Epidermal melanocyte (primary cell): ENCODE measurements around the gene UBAP2L.
"Not testable (repeated sequence)": the region's sequence is repeated elsewhere in the genome, so short reads cannot be mapped to it uniquely, and the experiment has no call there.

ENCODE experiments used
- DNase-seq: peaks from one replicate; pipeline ENCODE4 v3.0.0; 2011; ENCODE audit warnings: low spot score; ENCODE audit not compliant: insufficient read length

Gene UBAP2L

GRCh38 chr1:154307670-154308270 lies 87.0 kb downstream of the UBAP2L start:
- DNase-seq, result not testable (repeated sequence)

DNA sequence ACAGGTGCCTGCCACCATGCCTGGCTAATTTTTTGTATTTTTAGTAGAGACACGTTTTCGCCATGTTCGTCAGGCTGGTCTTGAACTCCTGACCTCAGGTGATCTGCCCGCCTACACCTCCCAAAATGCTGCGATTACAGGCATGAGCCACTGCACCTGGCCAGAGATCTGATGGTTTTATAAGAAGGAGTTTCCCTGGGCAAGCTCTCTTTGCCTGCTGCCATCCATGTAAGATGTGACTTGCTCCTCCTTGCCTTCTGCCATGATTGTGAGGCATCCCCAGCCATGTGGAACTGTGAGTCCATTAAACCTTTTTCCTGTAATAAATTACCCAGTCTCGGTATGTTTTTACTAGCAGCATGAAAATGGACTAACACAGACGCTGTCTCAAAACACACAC lies 88.4 kb downstream of the UBAP2L start:
- not testable (repeated sequence) for DNase-seq

DNA sequence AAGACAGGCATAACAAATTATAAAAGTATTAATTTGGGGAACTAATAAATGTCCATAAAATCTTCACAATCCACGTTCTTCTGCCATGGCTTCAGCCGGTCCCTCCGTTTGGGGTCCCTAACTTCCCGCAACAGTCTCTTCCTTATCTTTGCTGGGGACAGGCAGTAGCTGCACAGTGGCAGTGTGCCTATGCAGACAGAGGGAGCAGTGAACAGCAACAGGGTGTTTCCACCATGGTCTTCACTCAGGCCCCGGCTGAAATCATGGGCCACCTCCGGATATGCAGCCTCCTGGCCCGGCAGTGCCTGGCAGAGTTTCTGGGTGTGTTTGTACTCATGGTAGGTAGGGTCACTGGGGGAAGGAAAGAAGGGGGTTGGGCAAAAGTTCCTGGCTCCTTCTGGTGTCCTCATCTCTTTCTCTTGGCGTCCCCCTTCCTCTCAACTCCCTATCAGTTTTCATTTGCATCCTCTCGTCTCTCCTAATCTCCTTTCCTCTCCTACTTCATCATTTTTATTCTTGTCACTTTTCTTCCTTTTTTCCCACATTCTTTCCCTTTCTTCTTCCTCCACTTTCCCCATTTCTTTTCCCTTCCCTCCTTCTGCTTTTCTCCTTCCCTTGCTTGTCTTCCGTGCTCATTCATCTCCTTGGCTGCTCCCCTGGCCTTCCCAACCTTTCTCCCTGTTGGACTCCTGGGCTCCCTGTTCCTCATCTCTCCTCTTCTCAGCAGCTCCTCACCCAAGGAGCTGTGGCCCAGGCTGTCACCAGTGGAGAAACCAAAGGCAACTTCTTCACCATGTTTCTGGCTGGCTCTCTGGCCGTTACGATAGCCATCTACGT lies 91.7 kb downstream of the UBAP2L start:
- not testable (repeated sequence) for DNase-seq

DNA sequence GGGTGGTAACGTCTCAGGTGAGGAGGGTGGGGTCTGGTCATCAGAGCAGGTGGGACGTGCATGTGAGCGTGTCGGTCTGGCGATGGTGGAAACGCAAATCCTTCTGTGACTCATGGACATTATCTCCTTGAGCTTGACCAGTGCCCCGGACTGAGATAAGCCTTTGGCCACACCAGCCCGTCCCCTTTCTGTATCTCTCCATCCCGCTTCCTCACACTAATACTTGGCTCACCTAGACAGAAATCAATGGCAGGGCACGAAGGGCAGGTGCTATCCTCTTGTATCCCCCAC lies 92.3 kb downstream of the UBAP2L start:
- DNase-seq, result no peak

- DNase-seq, result not testable (repeated sequence)
Measured at GRCh38 chr1:154314226-154314625, 93.5 kb downstream of the UBAP2L start.

DNA sequence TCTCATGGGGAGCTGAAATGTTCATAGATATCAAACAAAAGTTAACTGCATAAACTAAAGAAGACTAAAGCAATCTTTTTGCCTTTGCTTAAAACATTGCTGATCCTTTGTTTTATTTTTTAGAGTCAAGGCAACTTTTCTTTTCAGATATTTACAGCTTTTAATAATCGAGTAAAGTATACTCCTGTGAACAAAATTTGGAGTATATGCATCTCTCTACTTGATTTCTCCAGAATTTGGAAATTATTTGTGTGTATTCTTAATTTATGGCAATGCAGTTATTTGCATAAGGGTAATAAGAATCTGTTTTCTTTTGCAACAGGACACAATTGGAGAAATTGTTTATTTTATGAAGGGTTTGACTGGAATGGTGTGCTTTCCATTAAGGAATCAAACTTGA lies 95.9 kb downstream of the UBAP2L start:
- no peak for DNase-seq

DNA sequence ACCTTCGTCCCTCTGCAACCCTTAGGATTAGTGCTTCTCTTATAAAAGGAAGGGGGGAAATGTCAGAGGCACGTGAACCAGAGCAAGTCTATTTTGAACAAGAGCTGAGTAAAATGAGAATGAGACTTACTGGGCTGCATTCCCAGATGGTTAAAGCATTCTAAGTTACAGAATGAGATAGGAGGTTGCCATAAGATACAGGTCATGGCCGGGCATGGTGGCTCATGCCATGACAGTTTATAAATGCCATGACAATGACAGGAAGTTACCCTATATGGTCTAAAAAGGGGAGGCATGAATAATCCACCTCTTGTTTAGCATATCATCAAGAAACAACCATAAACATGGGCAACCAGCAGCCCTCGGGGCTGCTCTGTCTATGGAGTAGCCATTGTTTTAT lies 97.6 kb downstream of the UBAP2L start:
- no peak for DNase-seq
